ENCODE measurements around the gene EIF4ENIF1.

EIF4ENIF1 gene

GRCh38 chr22:31400023-31400397 lies 89.6 kb downstream of the EIF4ENIF1 start:
- peak; percentile 16 for DNase-seq (ENCODE audit: low read depth)
- peak overlapping the region; percentile 77 for H3K4me3 ChIP-seq (ENCODE audit: low read depth, low read length)
- no peak for TF ChIP-seq CTCF (conservative IDR thresholded peaks at IDR 0.05; ENCODE audit: low read depth, low read length)

GRCh38 chr22:31399211-31400022 lies 90.2 kb downstream of the EIF4ENIF1 start, which contains the start of gene DRG1:
TSS of gene DRG1 (plus strand) at chr22:31399604. CDS start at chr22:31399684, 80 bp downstream.
- peak within 1 kb of the TSS; percentile 77 for H3K4me3 ChIP-seq (ENCODE audit: low read depth, low read length)
- TF ChIP-seq CTCF (conservative IDR thresholded peaks at IDR 0.05; ENCODE audit: low read depth, low read length): no peak
- DNase-seq (ENCODE audit: low read depth): peak; percentile 95

- DNase-seq (ENCODE audit: low read depth): no peak
- TF ChIP-seq CTCF (conservative IDR thresholded peaks at IDR 0.05; ENCODE audit: low read depth, low read length): no peak
Measured at GRCh38 chr22:31398231-31398630, 91.4 kb downstream of the EIF4ENIF1 start.

GRCh38 chr22:31394326-31394725 lies 95.3 kb downstream of the EIF4ENIF1 start:
- no peak overlapping the region for H3K4me3 ChIP-seq (ENCODE audit: low read depth, low read length)
- no peak for TF ChIP-seq CTCF (conservative IDR thresholded peaks at IDR 0.05; ENCODE audit: low read depth, low read length)
- no peak for DNase-seq (ENCODE audit: low read depth)

More at GRCh38 chr22:31398231-31398630, 91.4 kb downstream of the EIF4ENIF1 start:
- H3K4me3 ChIP-seq (ENCODE audit: low read depth, low read length): no peak overlapping the region

- H3K4me3 ChIP-seq (ENCODE audit: low read depth, low read length): no peak overlapping the region
- DNase-seq (ENCODE audit: low read depth): no peak
- no peak for TF ChIP-seq CTCF (conservative IDR thresholded peaks at IDR 0.05; ENCODE audit: low read depth, low read length)
Measured at GRCh38 chr22:31393893-31394292, 95.7 kb downstream of the EIF4ENIF1 start.

All from choroid plexus epithelial cell (primary cell).